GM21526 (cell line): ENCODE results near the gene APBA1.

Experiments
- ATAC-seq: cut with Tn5 transposase; IDR thresholded peaks from one replicate; pipeline ENCODE4 v1.9.1; 2021; ENCODE audit warnings: moderate library complexity; ENCODE audit not compliant: unreplicated experiment, low FRiP score

Gene APBA1

GRCh38 chr9:69380301-69380700 is 291.9 kb downstream of the APBA1 start:
- ATAC-seq: no peak

DNA sequence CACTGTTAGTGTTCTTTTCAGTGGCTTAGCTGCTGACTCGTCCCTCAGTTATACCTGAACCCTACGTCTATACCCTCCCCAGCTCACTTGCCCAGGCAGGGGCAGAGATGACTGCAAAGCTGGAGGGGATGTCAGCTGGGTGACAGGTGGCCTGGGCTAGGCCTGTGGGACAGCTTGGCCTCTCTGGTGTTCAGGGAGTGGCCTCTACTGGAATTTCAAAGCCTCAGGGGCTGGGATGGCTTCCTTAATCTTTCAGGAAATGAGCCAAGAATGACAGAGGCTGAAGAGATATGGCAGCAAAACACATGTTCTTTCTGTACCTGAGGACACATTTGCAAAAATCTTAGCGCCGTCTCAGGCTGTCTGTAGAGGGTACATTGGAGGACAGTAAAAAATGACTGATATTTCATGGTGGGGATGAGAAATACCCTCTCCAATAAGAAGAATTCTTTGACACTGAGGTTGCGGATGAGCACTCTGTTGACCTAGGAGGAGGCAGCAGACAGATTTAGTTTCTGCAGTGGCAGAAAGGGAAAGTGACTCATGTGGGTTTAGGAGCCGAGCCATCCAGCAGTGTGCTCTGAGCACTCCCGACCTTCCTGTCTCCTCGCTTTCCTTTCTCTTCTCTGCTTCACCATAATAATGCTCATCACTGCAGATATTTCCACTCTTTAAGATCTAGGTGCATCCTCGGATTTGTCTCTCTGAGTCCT is 292.7 kb downstream of the APBA1 start:
- ATAC-seq: no peak

- ATAC-seq: no peak
Observed at GRCh38 chr9:69377981-69378380, 294.2 kb downstream of the APBA1 start.
